Upper lobe of left lung (tissue), 4 donors: ENCODE measurements around the gene SPTAN1.

Experiments
- CTCF ChIP-seq, 6 experiments: fragments of 450-650 bp in 4 of 6; fragments of 200-600 bp in 2 of 6; sonication (generic) in 2 of 6; IDR thresholded peaks; one replicate each; pipeline ENCODE4 v1.5.1; 2016 to 2019; ENCODE audit warnings: antibody characterized with exemption in 6 of 6
- POLR2A ChIP-seq, 4 donors: fragments of 450-650 bp; IDR thresholded peaks; one replicate each; pipeline ENCODE4 v1.5.1; 2016 to 2017; ENCODE audit warnings: antibody characterized with exemption in 4 of 4, mild to moderate bottlenecking in 2 of 4
- POLR2AphosphoS5 ChIP-seq, 2 donors: sonication (generic); formaldehyde crosslinking; IDR thresholded peaks; one replicate each; pipeline ENCODE4 v1.5.1; 2017; ENCODE audit warnings: antibody characterized with exemption in 2 of 2

- TF ChIP-seq POLR2A (IDR thresholded peaks at IDR 0.05) (no peak), CTCF (IDR thresholded peaks at IDR 0.05) (no peak), POLR2AphosphoS5 (IDR thresholded peaks at IDR 0.05) (no peak)
These were observed 23.2 kb upstream of the SPTAN1 start for GRCh38 chr9:128529191-128529590.
